GM10847 (cell line): ENCODE results near the gene OTX2.

Experiments
- POLR2A ChIP-seq: IDR thresholded peaks from 2 replicates; pipeline ENCODE4 v1.6.1; 2011; ENCODE audit not compliant: insufficient read length; ENCODE audit errors: extremely low read depth

The OTX2 gene

GRCh38 chr14:56789955-56790354, 20.3 kb downstream of the OTX2 start:
- no peak for TF ChIP-seq POLR2A

GRCh38 chr14:56787530-56787929, 22.7 kb downstream of the OTX2 start:
- TF ChIP-seq POLR2A: no peak

- TF ChIP-seq POLR2A: no peak
Observed at GRCh38 chr14:56782711-56783110, 27.6 kb downstream of the OTX2 start.

GRCh38 chr14:56774503-56774902, 35.8 kb downstream of the OTX2 start:
- TF ChIP-seq POLR2A: no peak

- TF ChIP-seq POLR2A: no peak
Observed at GRCh38 chr14:56770512-56770911, 39.8 kb downstream of the OTX2 start.

GRCh38 chr14:56760164-56760914, 49.9 kb downstream of the OTX2 start:
- no peak for TF ChIP-seq POLR2A

- TF ChIP-seq POLR2A: no peak
Observed at GRCh38 chr14:56759633-56760032, 50.6 kb downstream of the OTX2 start.

GRCh38 chr14:56759094-56759493, 51.2 kb downstream of the OTX2 start:
- TF ChIP-seq POLR2A: no peak

- no peak for TF ChIP-seq POLR2A
Observed at GRCh38 chr14:56754921-56755320, 55.4 kb downstream of the OTX2 start.

- no peak for TF ChIP-seq POLR2A
Observed at GRCh38 chr14:56753396-56753795, 56.9 kb downstream of the OTX2 start.

- no peak for TF ChIP-seq POLR2A
Observed at GRCh38 chr14:56752428-56752827, 57.9 kb downstream of the OTX2 start.

GRCh38 chr14:56751471-56751870, 58.8 kb downstream of the OTX2 start:
- no peak for TF ChIP-seq POLR2A
